Measurements from ENCODE around the gene IGFBP6.
A peak's percentile ranks its signal among the peaks of the same experiment; 100 is the strongest.

IGFBP6 gene

GRCh38 chr12:53097564-53098353 lies at the start of gene IGFBP6:
IGFBP6 (plus strand) TSS chr12:53097667; CDS start chr12:53097718, 51 bp downstream.
- DNase-seq (ENCODE audit: low spot score), result peak; percentile 25

- DNase-seq (ENCODE audit: low spot score), result peak; percentile 78
Observed at GRCh38 chr12:53048033-53048779, 49.3 kb upstream of the IGFBP6 start.

- DNase-seq (ENCODE audit: low spot score), result peak; percentile 47
Observed at GRCh38 chr12:53048780-53049401, 48.6 kb upstream of the IGFBP6 start.

GRCh38 chr12:53049571-53050318 lies 47.7 kb upstream of the IGFBP6 start, which contains the start of gene TNS2:
TNS2 (plus strand) TSS chr12:53050065; CDS start chr12:53050186, 121 bp downstream.
- DNase-seq (ENCODE audit: low spot score), result peak; percentile 42

GRCh38 chr12:53050426-53051057 lies 46.9 kb upstream of the IGFBP6 start:
- no peak for DNase-seq (ENCODE audit: low spot score)

GRCh38 chr12:53051058-53051880 lies 46.2 kb upstream of the IGFBP6 start:
- peak; percentile 98 for DNase-seq (ENCODE audit: low spot score)

GRCh38 chr12:53051881-53052412 lies 45.5 kb upstream of the IGFBP6 start:
- DNase-seq (ENCODE audit: low spot score), result peak; percentile 16

- peak; percentile 97 for DNase-seq (ENCODE audit: low spot score)
Observed at GRCh38 chr12:53052419-53053217, 44.8 kb upstream of the IGFBP6 start.

GRCh38 chr12:53053218-53054111 lies 44.0 kb upstream of the IGFBP6 start:
- peak; percentile 76 for DNase-seq (ENCODE audit: low spot score)

GRCh38 chr12:53054112-53054878 lies 43.2 kb upstream of the IGFBP6 start:
- DNase-seq (ENCODE audit: low spot score), result peak; percentile 99

GRCh38 chr12:53055471-53056266 lies 41.8 kb upstream of the IGFBP6 start:
- no peak for DNase-seq (ENCODE audit: low spot score)

GRCh38 chr12:53056296-53056695 lies 41.2 kb upstream of the IGFBP6 start:
- DNase-seq (ENCODE audit: low spot score), result no peak

- DNase-seq (ENCODE audit: low spot score), result no peak
Observed at GRCh38 chr12:53056901-53057300, 40.6 kb upstream of the IGFBP6 start.

- no peak for DNase-seq (ENCODE audit: low spot score)
Observed at GRCh38 chr12:53057816-53058500, 39.5 kb upstream of the IGFBP6 start.

GRCh38 chr12:53058674-53059433 lies 38.6 kb upstream of the IGFBP6 start:
- no peak for DNase-seq (ENCODE audit: low spot score)

All from Ammon's horn (tissue), 1 donor.